GM12875 (cell line): Measurements from ENCODE around the gene AHSG.
A peak's percentile ranks its signal among the peaks of the same experiment; 100 is the strongest.

Source experiments
- H3K4me3 ChIP-seq: one replicate; pipeline ENCODE4 v1.5.1; 2011; ENCODE audit warnings: low read depth, low read length, control low read depth
- TF ChIP-seq, protein P1 (sequence below): IDR thresholded peaks from 2 replicates; pipeline ENCODE4 v1.5.1; 2011; ENCODE audit warnings: low read depth, mild to moderate bottlenecking, control low read depth, inconsistent platforms, low read length, moderate library complexity, borderline replicate concordance; ENCODE audit not compliant: insufficient read depth

Gene AHSG, protein sequence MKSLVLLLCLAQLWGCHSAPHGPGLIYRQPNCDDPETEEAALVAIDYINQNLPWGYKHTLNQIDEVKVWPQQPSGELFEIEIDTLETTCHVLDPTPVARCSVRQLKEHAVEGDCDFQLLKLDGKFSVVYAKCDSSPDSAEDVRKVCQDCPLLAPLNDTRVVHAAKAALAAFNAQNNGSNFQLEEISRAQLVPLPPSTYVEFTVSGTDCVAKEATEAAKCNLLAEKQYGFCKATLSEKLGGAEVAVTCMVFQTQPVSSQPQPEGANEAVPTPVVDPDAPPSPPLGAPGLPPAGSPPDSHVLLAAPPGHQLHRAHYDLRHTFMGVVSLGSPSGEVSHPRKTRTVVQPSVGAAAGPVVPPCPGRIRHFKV

DNA sequence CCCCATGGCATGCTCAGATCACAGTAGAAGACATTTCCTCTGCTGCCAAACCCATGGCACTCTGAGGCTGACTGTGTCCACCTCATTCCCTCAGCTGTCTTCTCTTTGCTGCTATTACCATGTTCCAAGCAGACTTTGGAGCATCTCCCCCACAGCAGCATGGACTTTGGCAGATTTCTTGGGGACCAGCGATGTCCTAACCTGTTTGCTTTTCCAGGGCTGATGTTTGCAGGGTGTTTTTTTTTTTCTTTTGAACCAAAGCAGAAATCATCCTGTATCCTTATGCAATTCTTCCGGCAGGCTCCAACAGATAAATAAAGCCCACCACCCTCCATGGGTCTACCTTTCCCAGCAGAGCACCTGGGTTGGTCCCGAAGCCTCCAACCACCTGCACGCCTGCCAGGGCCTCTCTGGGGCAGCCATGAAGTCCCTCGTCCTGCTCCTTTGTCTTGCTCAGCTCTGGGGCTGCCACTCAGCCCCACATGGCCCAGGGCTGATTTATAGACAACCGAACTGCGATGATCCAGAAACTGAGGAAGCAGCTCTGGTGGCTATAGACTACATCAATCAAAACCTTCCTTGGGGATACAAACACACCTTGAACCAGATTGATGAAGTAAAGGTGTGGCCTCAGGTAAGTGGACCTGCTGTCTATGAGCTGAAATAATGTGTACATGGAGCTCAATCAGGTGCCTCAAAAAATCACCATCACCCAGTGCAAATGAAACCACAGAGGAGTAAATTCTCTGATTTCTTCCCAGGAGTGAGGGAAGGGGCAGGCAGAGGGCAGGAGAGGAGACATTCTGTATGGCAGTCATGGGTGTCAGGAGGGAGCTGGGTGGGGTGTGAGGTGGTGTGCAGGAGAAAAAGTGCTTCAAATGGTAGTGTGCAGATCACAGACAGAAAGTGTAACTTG lies at the start of gene AHSG:
Gene AHSG (plus strand): TSS at position 340 of the 916 bp plus-strand sequence. CDS start 82 bp downstream, at position 422.
- H3K4me3 ChIP-seq = no peak within 1 kb of the TSS
- TF ChIP-seq, protein P1, sequence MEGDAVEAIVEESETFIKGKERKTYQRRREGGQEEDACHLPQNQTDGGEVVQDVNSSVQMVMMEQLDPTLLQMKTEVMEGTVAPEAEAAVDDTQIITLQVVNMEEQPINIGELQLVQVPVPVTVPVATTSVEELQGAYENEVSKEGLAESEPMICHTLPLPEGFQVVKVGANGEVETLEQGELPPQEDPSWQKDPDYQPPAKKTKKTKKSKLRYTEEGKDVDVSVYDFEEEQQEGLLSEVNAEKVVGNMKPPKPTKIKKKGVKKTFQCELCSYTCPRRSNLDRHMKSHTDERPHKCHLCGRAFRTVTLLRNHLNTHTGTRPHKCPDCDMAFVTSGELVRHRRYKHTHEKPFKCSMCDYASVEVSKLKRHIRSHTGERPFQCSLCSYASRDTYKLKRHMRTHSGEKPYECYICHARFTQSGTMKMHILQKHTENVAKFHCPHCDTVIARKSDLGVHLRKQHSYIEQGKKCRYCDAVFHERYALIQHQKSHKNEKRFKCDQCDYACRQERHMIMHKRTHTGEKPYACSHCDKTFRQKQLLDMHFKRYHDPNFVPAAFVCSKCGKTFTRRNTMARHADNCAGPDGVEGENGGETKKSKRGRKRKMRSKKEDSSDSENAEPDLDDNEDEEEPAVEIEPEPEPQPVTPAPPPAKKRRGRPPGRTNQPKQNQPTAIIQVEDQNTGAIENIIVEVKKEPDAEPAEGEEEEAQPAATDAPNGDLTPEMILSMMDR = no peak

DNA sequence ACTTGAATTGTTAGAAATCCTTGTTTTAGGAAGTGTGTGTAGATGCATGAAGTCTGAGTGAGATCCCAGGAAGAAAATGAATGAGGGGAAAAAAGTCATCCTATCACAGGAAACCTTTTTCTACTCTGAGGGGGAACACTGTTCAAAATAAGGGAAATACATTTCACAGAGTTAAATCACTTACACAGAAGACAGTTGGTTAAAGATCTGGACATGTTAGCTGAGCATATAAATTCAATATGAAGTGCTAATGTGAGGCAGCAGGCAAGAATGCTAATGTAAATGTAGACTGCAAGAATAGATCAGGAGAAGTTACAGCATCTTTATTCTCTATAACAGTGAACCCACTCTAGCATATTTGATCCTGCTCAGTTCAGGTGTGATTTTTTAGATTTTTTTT lies 48.3 kb upstream of the AHSG start:
- no peak overlapping the region for H3K4me3 ChIP-seq
- TF ChIP-seq, protein P1 = no peak

DNA sequence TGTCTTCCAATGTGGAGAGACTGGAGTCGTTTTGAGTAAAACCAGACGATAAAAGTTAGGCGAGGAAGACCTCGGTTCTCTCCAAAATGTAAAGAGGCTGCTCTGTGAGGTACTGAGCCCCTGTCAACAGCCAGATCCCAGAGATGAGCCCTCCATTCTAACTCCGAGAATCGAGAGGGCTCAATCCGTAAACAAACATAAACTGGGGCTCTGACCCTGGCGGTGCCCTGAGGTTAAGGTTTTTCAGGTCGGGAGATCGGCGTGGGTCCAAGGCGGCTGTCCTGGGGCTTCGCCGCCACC lies 46.1 kb upstream of the AHSG start:
- TF ChIP-seq, protein P1 = no peak
- H3K4me3 ChIP-seq = peak overlapping the region; percentile 100

DNA sequence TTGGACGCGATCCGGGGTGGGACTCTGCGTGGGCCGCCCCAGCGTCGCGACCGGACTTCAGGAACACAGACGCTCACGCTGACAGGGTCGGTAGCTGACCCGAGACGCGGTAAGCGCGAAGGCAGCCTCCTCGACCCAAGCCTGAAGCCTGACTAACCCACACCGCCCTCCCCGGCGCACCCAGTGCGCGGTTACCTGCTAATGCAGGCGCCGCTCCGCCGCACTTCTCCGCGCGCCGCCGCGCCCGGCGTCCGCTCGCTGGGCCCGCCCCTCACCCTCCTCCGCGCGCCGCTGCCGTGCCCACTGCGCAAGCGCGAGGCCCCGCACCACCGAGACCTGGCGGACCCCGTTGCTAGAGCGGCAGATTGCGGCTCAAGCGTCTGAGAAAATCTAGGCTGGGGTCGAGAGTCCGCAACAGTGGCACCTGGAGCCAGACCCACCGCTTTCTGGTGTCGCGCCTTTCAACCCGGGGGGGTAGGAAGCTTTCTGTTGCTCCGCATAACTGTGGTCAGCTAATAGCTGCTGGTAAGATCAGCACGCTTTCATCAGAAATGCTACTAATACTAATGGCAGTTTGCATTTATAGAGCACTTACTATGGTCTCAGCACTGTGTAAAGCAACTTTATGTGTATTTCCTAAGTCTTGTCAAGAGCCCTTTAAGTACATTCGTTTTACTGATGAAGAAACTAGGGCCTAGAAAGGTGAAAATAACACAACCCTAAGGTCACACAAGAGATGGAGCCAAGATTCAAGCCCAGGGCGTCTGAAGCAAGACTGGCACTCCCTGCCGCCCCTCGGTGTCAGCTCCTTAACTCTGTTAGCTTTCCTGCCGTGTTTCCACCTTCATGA lies 45.6 kb upstream of the AHSG start, which contains the start of gene TBCCD1:
Gene TBCCD1 (minus strand): TSS at position 268 of the 850 bp plus-strand sequence. CDS start 3,010 bp downstream, outside the sequence.
- TF ChIP-seq, protein P1 = no peak
- H3K4me3 ChIP-seq = peak within 1 kb of the TSS; percentile 100

DNA sequence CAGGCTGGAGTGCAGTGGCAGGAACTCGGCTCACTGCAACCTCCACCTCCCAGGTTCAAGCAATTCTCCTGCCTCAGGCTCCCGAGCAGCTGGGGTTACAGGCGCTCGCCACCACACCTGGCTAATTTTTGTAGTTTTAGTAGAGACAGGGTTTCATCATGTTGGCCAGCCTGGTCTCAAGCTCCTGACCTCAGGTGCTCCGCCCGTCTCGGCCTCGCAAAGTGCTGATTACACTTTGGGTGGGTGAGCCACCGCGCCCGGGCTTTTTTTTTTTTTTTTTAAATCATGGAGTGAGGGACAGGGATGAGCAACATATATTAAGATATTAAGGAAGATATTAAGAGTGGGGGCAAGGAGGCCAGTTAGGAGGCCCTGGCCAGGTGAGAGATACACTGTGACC lies 43.5 kb upstream of the AHSG start:
- H3K4me3 ChIP-seq = peak overlapping the region; percentile 77

DNA sequence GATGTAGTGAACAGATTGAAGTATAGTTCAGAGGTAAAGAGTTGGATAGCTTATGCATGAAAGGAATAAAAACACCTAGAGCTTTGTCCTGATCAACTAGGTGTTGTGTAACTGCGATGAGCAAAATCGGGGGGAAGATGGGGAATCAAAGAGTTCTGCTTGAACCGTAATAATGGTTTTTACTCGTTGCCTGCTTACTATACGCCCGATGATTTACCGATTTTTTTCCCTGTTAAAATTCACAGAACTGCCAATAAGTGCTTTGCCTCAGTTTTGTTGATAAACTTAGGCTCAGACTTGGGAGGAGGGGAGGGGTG lies 43.1 kb upstream of the AHSG start:
- TF ChIP-seq, protein P1 = no peak
- peak overlapping the region; percentile 77 for H3K4me3 ChIP-seq
